HEK293 (cell line): ENCODE data around the gene COL5A3.

ENCODE experiments used
- ATF2 ChIP-seq: fragments of 450-650 bp; formaldehyde crosslinking; IDR thresholded peaks from 2 replicates; pipeline ENCODE4 v1.5.1; 2016; ENCODE audit warnings: missing biosample characterization, missing genetic modification characterization, low read depth
- GFI1B ChIP-seq: fragments of 450-650 bp; formaldehyde crosslinking; IDR thresholded peaks from 2 replicates; pipeline ENCODE4 v1.5.1; 2016; ENCODE audit warnings: missing biosample characterization, missing genetic modification characterization
- KLF10 ChIP-seq: fragments of 450-650 bp; IDR thresholded peaks from 2 replicates; pipeline ENCODE4 v1.5.1; 2018; ENCODE audit warnings: missing biosample characterization, mild to moderate bottlenecking, missing genetic modification characterization
- KLF16 ChIP-seq: fragments of 450-650 bp; formaldehyde crosslinking; IDR thresholded peaks from 2 replicates; pipeline ENCODE4 v1.5.1; 2017; ENCODE audit warnings: missing biosample characterization, missing genetic modification characterization
- KLF7 ChIP-seq: fragments of 450-650 bp; formaldehyde crosslinking; IDR thresholded peaks from 2 replicates; pipeline ENCODE4 v1.5.1; 2016; ENCODE audit warnings: missing biosample characterization, missing genetic modification characterization, borderline replicate concordance
- KLF8 ChIP-seq: fragments of 450-650 bp; formaldehyde crosslinking; IDR thresholded peaks from 2 replicates; pipeline ENCODE4 v1.5.1; 2016; ENCODE audit warnings: missing biosample characterization, missing genetic modification characterization
- SALL2 ChIP-seq: fragments of 450-650 bp; formaldehyde crosslinking; IDR thresholded peaks from 2 replicates; pipeline ENCODE4 v1.5.0; 2017; ENCODE audit warnings: missing biosample characterization, mild to moderate bottlenecking, missing genetic modification characterization, borderline replicate concordance
- SP2 ChIP-seq: fragments of 450-650 bp; formaldehyde crosslinking; IDR thresholded peaks from 2 replicates; pipeline ENCODE4 v1.5.1; 2016; ENCODE audit warnings: missing biosample characterization, missing genetic modification characterization
- SP3 ChIP-seq: fragments of 450-650 bp; formaldehyde crosslinking; IDR thresholded peaks from 2 replicates; pipeline ENCODE4 v1.5.1; 2016; ENCODE audit warnings: missing biosample characterization, missing genetic modification characterization
- WT1 ChIP-seq: fragments of 450-650 bp; formaldehyde crosslinking; IDR thresholded peaks from 2 replicates; pipeline ENCODE4 v1.5.1; 2016; ENCODE audit warnings: missing biosample characterization, missing genetic modification characterization
- ZBTB6 ChIP-seq: fragments of 450-650 bp; formaldehyde crosslinking; IDR thresholded peaks from 2 replicates; pipeline ENCODE4 v1.5.1; 2017; ENCODE audit warnings: missing biosample characterization, missing genetic modification characterization
- ZEB2 ChIP-seq: fragments of 450-650 bp; formaldehyde crosslinking; IDR thresholded peaks from 2 replicates; pipeline ENCODE4 v1.5.1; 2016; ENCODE audit warnings: missing biosample characterization, missing genetic modification characterization
- ZFHX2 ChIP-seq: fragments of 450-650 bp; formaldehyde crosslinking; conservative IDR thresholded peaks from 2 replicates; pipeline ENCODE4 v1.5.1; 2016; ENCODE audit warnings: missing biosample characterization, missing genetic modification characterization
- ZFP41 ChIP-seq: fragments of 450-650 bp; formaldehyde crosslinking; IDR thresholded peaks from 2 replicates; pipeline ENCODE4 v1.5.1; 2016; ENCODE audit warnings: missing biosample characterization, missing genetic modification characterization, borderline replicate concordance
- ZFP69B ChIP-seq: fragments of 450-650 bp; formaldehyde crosslinking; IDR thresholded peaks from 2 replicates; pipeline ENCODE4 v1.5.1; 2016; ENCODE audit warnings: missing biosample characterization, missing genetic modification characterization
- ZIC2 ChIP-seq: fragments of 450-650 bp; formaldehyde crosslinking; IDR thresholded peaks from 2 replicates; pipeline ENCODE4 v1.5.1; 2016; ENCODE audit warnings: missing biosample characterization, missing genetic modification characterization
- ZNF140 ChIP-seq: fragments of 450-650 bp; formaldehyde crosslinking; IDR thresholded peaks from 2 replicates; pipeline ENCODE4 v1.5.1; 2016; ENCODE audit warnings: missing biosample characterization, missing genetic modification characterization
- ZNF221 ChIP-seq: fragments of 450-650 bp; formaldehyde crosslinking; IDR thresholded peaks from 2 replicates; pipeline ENCODE4 v1.5.1; 2017; ENCODE audit warnings: missing biosample characterization, missing genetic modification characterization, borderline replicate concordance
- ZNF311 ChIP-seq: fragments of 450-650 bp; formaldehyde crosslinking; IDR thresholded peaks from 2 replicates; pipeline ENCODE4 v1.5.1; 2017; ENCODE audit warnings: missing biosample characterization, missing genetic modification characterization, borderline replicate concordance
- ZNF404 ChIP-seq: fragments of 450-650 bp; formaldehyde crosslinking; IDR thresholded peaks from 2 replicates; pipeline ENCODE4 v1.5.1; 2017; ENCODE audit warnings: missing biosample characterization, missing genetic modification characterization
- ZNF426 ChIP-seq: fragments of 450-650 bp; formaldehyde crosslinking; IDR thresholded peaks from 2 replicates; pipeline ENCODE4 v1.5.1; 2017; ENCODE audit warnings: missing biosample characterization, missing genetic modification characterization, mild to moderate bottlenecking, inconsistent platforms, moderate library complexity
- ZNF433 ChIP-seq: fragments of 450-650 bp; formaldehyde crosslinking; IDR thresholded peaks from 2 replicates; pipeline ENCODE4 v1.5.1; 2016; ENCODE audit warnings: missing biosample characterization, missing genetic modification characterization, low read depth
- ZNF561 ChIP-seq: fragments of 450-650 bp; IDR thresholded peaks from 2 replicates; pipeline ENCODE4 v1.5.1; 2018; ENCODE audit warnings: missing biosample characterization, missing genetic modification characterization, borderline replicate concordance
- ZNF610 ChIP-seq: fragments of 450-650 bp; formaldehyde crosslinking; IDR thresholded peaks from 2 replicates; pipeline ENCODE4 v1.5.1; 2016; ENCODE audit warnings: missing biosample characterization, missing genetic modification characterization, borderline replicate concordance
- ZNF623 ChIP-seq: fragments of 450-650 bp; formaldehyde crosslinking; IDR thresholded peaks from 2 replicates; pipeline ENCODE4 v1.5.1; 2016; ENCODE audit warnings: missing biosample characterization, missing genetic modification characterization
- ZNF629 ChIP-seq: fragments of 450-650 bp; formaldehyde crosslinking; IDR thresholded peaks from 2 replicates; pipeline ENCODE4 v1.5.1; 2017; ENCODE audit warnings: missing biosample characterization, missing genetic modification characterization
- ZNF664 ChIP-seq: fragments of 450-650 bp; formaldehyde crosslinking; IDR thresholded peaks from 2 replicates; pipeline ENCODE4 v1.5.1; 2016; ENCODE audit warnings: missing biosample characterization, missing genetic modification characterization
- ZNF785 ChIP-seq: fragments of 450-650 bp; formaldehyde crosslinking; IDR thresholded peaks from 2 replicates; pipeline ENCODE4 v1.5.1; 2016; ENCODE audit warnings: missing biosample characterization, missing genetic modification characterization
- ZNF792 ChIP-seq: fragments of 450-650 bp; formaldehyde crosslinking; IDR thresholded peaks from 2 replicates; pipeline ENCODE4 v1.5.1; 2016; ENCODE audit warnings: missing biosample characterization, missing genetic modification characterization
- TF ChIP-seq, protein P1 (sequence below): fragments of 450-650 bp; IDR thresholded peaks from 2 replicates; pipeline ENCODE4 v1.5.1; 2018; ENCODE audit warnings: missing biosample characterization, mild to moderate bottlenecking, missing genetic modification characterization
- TF ChIP-seq, protein P2 (sequence below): fragments of 450-650 bp; formaldehyde crosslinking; IDR thresholded peaks from 2 replicates; pipeline ENCODE4 v1.5.1; 2016; ENCODE audit warnings: missing biosample characterization, missing genetic modification characterization
- TF ChIP-seq, protein P3 (sequence below): fragments of 450-650 bp; formaldehyde crosslinking; IDR thresholded peaks from 2 replicates; pipeline ENCODE4 v1.5.1; 2017; ENCODE audit warnings: missing biosample characterization, missing genetic modification characterization

COL5A3 gene

DNA sequence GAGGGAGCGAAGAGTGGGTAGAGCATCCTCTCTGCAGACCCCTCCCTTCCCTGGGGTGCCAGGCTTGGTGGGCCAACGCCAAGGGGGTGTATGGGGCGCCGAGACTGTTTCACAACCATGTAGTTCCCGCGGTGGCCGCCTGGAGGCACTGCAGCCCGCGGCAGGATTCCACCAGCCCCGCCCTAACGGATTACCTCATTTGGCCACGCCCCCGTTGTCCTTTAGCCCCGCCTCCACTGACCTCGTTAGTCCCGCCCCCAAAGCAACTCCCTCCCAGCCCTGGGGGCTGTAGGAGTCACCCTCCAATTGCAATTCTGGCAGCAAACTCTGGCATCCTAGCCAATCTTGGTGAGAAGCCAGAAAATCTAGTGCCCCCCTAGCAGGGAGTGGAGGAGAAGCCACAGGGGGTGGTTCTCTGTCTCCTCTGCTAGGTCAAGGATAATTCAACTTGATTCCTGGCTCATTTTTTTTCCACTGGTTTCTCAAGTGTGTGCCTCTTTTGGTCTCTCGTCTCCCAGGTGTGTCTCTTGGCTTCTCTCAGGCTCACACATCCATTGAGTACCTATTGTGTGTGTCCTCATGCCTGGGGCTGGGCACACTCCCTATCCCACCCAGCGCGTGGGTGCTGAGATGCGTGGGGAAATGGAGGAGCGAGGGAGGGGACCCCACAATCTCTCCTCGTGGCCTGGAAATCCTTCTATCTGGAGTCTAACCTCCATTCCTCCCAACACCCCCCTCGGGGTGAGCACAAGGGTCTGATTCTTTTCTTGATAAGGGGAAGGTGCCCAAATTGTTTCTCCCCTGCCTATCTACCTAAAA, 76.0 kb downstream of the COL5A3 start (continued):
- TF ChIP-seq, protein P1, sequence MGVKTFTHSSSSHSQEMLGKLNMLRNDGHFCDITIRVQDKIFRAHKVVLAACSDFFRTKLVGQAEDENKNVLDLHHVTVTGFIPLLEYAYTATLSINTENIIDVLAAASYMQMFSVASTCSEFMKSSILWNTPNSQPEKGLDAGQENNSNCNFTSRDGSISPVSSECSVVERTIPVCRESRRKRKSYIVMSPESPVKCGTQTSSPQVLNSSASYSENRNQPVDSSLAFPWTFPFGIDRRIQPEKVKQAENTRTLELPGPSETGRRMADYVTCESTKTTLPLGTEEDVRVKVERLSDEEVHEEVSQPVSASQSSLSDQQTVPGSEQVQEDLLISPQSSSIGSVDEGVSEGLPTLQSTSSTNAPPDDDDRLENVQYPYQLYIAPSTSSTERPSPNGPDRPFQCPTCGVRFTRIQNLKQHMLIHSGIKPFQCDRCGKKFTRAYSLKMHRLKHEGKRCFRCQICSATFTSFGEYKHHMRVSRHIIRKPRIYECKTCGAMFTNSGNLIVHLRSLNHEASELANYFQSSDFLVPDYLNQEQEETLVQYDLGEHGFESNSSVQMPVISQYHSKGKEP (tag by site-specific recombination), result peak; percentile 61; the same call in 1 of the 2 replicates
- TF ChIP-seq SP3 (tag by site-specific recombination), result peak; percentile 94
- no peak for TF ChIP-seq ZNF140 (tag by site-specific recombination)
- peak; percentile 92 for TF ChIP-seq ATF2 (tag by site-specific recombination)
- 0 out of 2 replicates have a peak, but pooled peaks have one; percentile 28 for TF ChIP-seq KLF7 (tag by site-specific recombination)
- peak; percentile 84 for TF ChIP-seq WT1 (tag by site-specific recombination)
- peak; percentile 28; the same call in 1 of the 2 replicates for TF ChIP-seq ZNF561 (tag by site-specific recombination)
- TF ChIP-seq ZFP69B (tag by site-specific recombination), result 0 out of 2 replicates have a peak, but pooled peaks have one; percentile 29
- TF ChIP-seq ZNF664 (tag by site-specific recombination), result no peak
- TF ChIP-seq GFI1B (tag by site-specific recombination), result no peak
- peak; percentile 54; the same call in 1 of the 2 replicates for TF ChIP-seq ZFHX2 (tag by site-specific recombination)
- no peak for TF ChIP-seq ZNF785 (tag by site-specific recombination)
- TF ChIP-seq ZNF433 (tag by site-specific recombination), result no peak
- TF ChIP-seq, protein P2, sequence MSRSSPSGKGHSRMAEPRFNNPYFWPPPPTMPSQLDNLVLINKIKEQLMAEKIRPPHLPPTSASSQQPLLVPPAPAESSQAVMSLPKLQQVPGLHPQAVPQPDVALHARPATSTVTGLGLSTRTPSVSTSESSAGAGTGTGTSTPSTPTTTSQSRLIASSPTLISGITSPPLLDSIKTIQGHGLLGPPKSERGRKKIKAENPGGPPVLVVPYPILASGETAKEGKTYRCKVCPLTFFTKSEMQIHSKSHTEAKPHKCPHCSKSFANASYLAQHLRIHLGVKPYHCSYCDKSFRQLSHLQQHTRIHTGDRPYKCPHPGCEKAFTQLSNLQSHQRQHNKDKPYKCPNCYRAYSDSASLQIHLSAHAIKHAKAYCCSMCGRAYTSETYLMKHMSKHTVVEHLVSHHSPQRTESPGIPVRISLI (tag by site-specific recombination), result no peak
- TF ChIP-seq KLF16 (tag by site-specific recombination), result peak; percentile 87
- peak; percentile 91 for TF ChIP-seq SP2 (tag by site-specific recombination)
- TF ChIP-seq ZFP41, result no peak
- TF ChIP-seq, protein P3, sequence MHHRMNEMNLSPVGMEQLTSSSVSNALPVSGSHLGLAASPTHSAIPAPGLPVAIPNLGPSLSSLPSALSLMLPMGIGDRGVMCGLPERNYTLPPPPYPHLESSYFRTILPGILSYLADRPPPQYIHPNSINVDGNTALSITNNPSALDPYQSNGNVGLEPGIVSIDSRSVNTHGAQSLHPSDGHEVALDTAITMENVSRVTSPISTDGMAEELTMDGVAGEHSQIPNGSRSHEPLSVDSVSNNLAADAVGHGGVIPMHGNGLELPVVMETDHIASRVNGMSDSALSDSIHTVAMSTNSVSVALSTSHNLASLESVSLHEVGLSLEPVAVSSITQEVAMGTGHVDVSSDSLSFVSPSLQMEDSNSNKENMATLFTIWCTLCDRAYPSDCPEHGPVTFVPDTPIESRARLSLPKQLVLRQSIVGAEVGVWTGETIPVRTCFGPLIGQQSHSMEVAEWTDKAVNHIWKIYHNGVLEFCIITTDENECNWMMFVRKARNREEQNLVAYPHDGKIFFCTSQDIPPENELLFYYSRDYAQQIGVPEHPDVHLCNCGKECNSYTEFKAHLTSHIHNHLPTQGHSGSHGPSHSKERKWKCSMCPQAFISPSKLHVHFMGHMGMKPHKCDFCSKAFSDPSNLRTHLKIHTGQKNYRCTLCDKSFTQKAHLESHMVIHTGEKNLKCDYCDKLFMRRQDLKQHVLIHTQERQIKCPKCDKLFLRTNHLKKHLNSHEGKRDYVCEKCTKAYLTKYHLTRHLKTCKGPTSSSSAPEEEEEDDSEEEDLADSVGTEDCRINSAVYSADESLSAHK (tag by site-specific recombination), result 0 out of 2 replicates have a peak, but pooled peaks have one; percentile 4
- no peak for TF ChIP-seq ZNF610 (tag by site-specific recombination)
- peak; percentile 61; the same call in 1 of the 2 replicates for TF ChIP-seq KLF10 (tag by site-specific recombination)
- peak; percentile 93 for TF ChIP-seq KLF8 (tag by site-specific recombination)
- TF ChIP-seq ZNF221 (tag by site-specific recombination), result no peak
- no peak; the same call in 1 of the 2 replicates for TF ChIP-seq ZEB2 (tag by site-specific recombination)
- no peak for TF ChIP-seq ZNF792 (tag by site-specific recombination)
- TF ChIP-seq ZNF426 (tag by site-specific recombination), result no peak
- TF ChIP-seq ZNF623 (tag by site-specific recombination), result no peak
- no peak for TF ChIP-seq ZNF311 (tag by site-specific recombination)
- no peak for TF ChIP-seq ZBTB6 (tag by site-specific recombination)
- TF ChIP-seq ZIC2 (tag by site-specific recombination), result peak; percentile 72
- TF ChIP-seq SALL2, result no peak
- no peak for TF ChIP-seq ZNF404
- peak; percentile 50; the same call in 1 of the 2 replicates for TF ChIP-seq ZNF629
